Measurements from ENCODE around the gene CDC20. TPM values are rescaled to one million over a fixed set of nuclear protein-coding genes. Genes with fewer than 3 reads are reported as not detected.
"Not testable (repeated sequence)": the region's sequence is repeated elsewhere in the genome, so short reads cannot be mapped to it uniquely, and the experiment has no call there.

Gene CDC20
- total and polyA plus RNA-seq, 3 experiments from 2014 or later: 0.37 to 129 (median 118) TPM

- no peaks in the 10 kb centered on the region for H3K4me1 ChIP-seq (ENCODE audit: insufficient read depth, low read length)
- no peak overlapping the region for H3K4me3 ChIP-seq (ENCODE audit: low read length)
- peaks cover 6% of the 10 kb centered on the region for H3K36me3 ChIP-seq (ENCODE audit: insufficient read depth, low read length)
- POLR2A ChIA-PET: interaction anchor here (0.7 kb wide), 1 partner anchor 14 kb away, joined by 3 read pairs; no protein-coding TSS in a partner anchor
- Mint-ChIP-seq H3K4me1 (peaks cover 21 to 46% (median 40%) of the 10 kb centered on the region in 3 donors), H3K27ac (peak overlapping the region in 2 of 8 donors; percentile 14 to 84), H3K27me3 (peaks cover 0 to 1% of the 10 kb centered on the region in 2 donors), H3K9me3 (no peaks in the 10 kb centered on the region), H3K36me3 (peaks cover 0 to 48% (median 16%) of the 10 kb centered on the region in 3 donors), H3K4me3 (no peak overlapping the region)
- DNase-seq: no peak
- CTCF ChIA-PET: interaction anchor here (1.6 kb wide), 1 partner anchor 16 kb away, joined by 5 read pairs; no protein-coding TSS in a partner anchor
- no peaks in the 10 kb centered on the region for H3K27me3 ChIP-seq (ENCODE audit: insufficient read depth, low read length, poor library complexity, severe bottlenecking)
- H3K27ac ChIP-seq (ENCODE audit: low read depth, low read length): no peak overlapping the region
- H3K9me3 ChIP-seq (ENCODE audit: low read length): no peaks in the 10 kb centered on the region
These were observed 39.4 kb downstream of the CDC20 start for GRCh38 chr1:43398227-43398626.

DNA sequence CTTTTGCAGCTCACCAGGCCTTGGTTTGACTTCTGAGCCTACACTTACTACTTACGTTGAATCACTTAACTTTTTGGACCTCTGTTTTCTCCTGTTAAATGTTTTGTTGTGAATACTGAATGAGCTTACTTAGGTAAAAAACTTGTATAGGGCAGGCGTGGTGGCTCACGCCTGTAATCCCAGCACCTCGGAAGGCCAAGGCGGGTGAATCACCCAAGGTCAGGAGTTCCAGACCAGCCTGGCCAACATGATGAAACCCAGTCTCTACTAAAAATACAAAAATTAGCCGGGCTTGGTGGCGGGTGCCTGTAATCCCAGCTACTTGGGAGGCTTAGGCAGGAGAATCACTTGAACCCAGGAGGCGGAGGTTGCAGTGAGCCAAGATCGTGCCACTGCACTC lies 41.7 kb downstream of the CDC20 start:
- peaks cover 22% of the 10 kb centered on the region for H3K36me3 ChIP-seq (ENCODE audit: insufficient read depth, low read length)
- H3K27me3 Mint-ChIP-seq; DNase-seq; H3K4me3 Mint-ChIP-seq; H3K9me3 ChIP-seq (ENCODE audit: low read length); CTCF ChIA-PET; H3K27ac ChIP-seq (ENCODE audit: low read depth, low read length); H3K27ac Mint-ChIP-seq; H3K4me3 ChIP-seq (ENCODE audit: low read length); POLR2A ChIA-PET; H3K27me3 ChIP-seq (ENCODE audit: insufficient read depth, low read length, poor library complexity, severe bottlenecking); H3K4me1 ChIP-seq (ENCODE audit: insufficient read depth, low read length); H3K9me3 Mint-ChIP-seq: not testable (repeated sequence)
- peaks cover 6 to 61% (median 26%) of the 10 kb centered on the region in 3 donors for H3K36me3 Mint-ChIP-seq
- peaks cover 15 to 36% (median 33%) of the 10 kb centered on the region in 3 donors for H3K4me1 Mint-ChIP-seq

DNA sequence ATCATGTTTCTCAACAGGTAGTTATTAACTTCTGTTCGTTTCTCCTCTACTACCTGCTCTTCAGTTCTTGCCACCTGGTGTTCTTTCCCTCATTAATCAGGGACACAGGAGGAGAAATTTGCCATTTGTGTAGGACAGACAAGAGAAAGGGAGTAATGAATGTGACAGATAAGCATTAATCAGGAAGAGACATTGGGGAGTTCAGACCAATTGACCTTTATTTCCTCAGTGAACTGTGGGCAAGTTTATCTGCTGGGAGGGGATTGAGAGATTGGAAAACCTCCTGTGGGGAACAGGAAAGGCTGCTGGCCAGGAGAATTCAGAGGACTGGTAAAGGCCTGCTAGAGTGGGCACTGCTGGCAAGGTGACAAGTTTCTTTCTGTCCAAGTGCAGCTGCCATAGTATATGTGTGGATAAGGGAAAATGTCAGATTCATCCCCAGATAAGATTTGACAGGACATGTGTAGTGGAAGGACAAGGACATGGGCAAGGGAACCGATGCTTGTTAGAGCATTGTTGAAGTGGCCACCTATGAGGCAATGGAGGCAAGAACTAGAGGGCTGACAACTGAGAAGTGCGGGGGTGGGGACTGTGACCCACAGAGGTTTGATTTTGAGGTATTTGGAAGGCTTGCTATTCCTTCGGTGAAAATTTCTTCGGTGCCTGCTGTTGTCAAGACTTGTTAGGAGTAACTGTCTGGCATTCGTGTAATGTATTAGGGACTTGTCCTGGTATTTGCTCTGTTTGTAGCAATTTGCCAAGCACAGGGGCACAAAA lies 43.5 kb downstream of the CDC20 start:
- Histone ChIP-seq H3K4me1 (ENCODE audit: insufficient read depth, low read length) (no peaks in the 10 kb centered on the region), H3K27ac (ENCODE audit: low read depth, low read length) (no peak overlapping the region), H3K9me3 (ENCODE audit: low read length) (no peaks in the 10 kb centered on the region), H3K36me3 (ENCODE audit: insufficient read depth, low read length) (peaks cover 30% of the 10 kb centered on the region), H3K27me3 (ENCODE audit: insufficient read depth, low read length, poor library complexity, severe bottlenecking) (no peaks in the 10 kb centered on the region), H3K4me3 (ENCODE audit: low read length) (no peak overlapping the region)
- H3K9me3 Mint-ChIP-seq: no peaks in the 10 kb centered on the region
- peaks cover 16 to 61% (median 27%) of the 10 kb centered on the region in 3 donors for H3K36me3 Mint-ChIP-seq
- CTCF ChIA-PET: no interaction called here
- H3K27me3 Mint-ChIP-seq: no peaks in the 10 kb centered on the region
- POLR2A ChIA-PET: no interaction called here
- H3K4me3 Mint-ChIP-seq: peak overlapping the region in 1 of 7 donors; percentile 13
- H3K27ac Mint-ChIP-seq: peak overlapping the region in 2 of 8 donors; percentile 31 to 77
- DNase-seq: no peak
- H3K4me1 Mint-ChIP-seq: peaks cover 13 to 26% (median 22%) of the 10 kb centered on the region in 3 donors

- peaks cover 16 to 73% (median 30%) of the 10 kb centered on the region in 3 donors for H3K36me3 Mint-ChIP-seq
- H3K4me3 Mint-ChIP-seq: no peak overlapping the region
- no peaks in the 10 kb centered on the region for H3K9me3 Mint-ChIP-seq
- no peaks in the 10 kb centered on the region for H3K4me1 ChIP-seq (ENCODE audit: insufficient read depth, low read length)
- no peak overlapping the region for H3K4me3 ChIP-seq (ENCODE audit: low read length)
- DNase-seq: no peak
- no peak overlapping the region for H3K27ac ChIP-seq (ENCODE audit: low read depth, low read length)
- ChIA-PET CTCF (interaction anchor here (2.5 kb wide), 1 partner anchor 10 kb away, joined by 7 read pairs; no protein-coding TSS in a partner anchor), POLR2A (no interaction called here)
- peaks cover 42% of the 10 kb centered on the region for H3K36me3 ChIP-seq (ENCODE audit: insufficient read depth, low read length)
- H3K9me3 ChIP-seq (ENCODE audit: low read length): no peaks in the 10 kb centered on the region
- H3K4me1 Mint-ChIP-seq: peaks cover 12 to 17% (median 15%) of the 10 kb centered on the region in 3 donors
- H3K27me3 Mint-ChIP-seq: no peaks in the 10 kb centered on the region
- no peaks in the 10 kb centered on the region for H3K27me3 ChIP-seq (ENCODE audit: insufficient read depth, low read length, poor library complexity, severe bottlenecking)
- H3K27ac Mint-ChIP-seq: peak overlapping the region in 1 of 8 donors; percentile 20
These were observed 45.6 kb downstream of the CDC20 start for GRCh38 chr1:43404353-43404752.

DNA sequence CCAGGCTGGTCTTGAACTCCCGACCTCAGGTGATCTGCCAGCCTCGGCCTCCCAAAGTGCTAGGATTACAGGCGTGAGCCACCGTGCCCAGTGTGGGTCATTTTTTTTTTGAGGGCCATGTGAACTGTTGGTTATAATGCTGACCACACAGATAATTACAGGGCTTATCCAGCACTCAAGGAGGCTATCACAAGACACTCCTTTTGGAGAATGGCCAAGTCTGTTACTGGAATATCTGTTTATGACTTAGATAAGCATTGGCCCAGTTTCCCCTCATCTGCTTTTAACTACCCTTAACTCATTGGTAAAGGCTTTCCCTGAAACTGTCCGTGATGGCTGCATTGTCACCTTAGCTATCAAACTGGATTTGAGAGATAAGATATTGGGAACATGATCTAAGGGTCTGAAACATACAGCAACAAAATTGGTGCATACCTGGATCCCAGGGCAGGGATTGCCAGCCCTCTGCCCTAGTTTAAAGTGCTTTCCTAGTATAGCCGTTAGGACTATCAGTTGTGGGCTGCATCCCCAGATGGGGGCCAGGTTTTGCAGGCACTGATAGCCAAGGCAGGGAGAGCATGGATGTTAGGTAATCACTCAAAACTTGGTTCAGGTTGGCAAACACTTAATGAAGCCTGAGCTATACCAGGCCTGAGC lies 46.6 kb downstream of the CDC20 start:
- H3K27me3 Mint-ChIP-seq: no peaks in the 10 kb centered on the region
- Histone ChIP-seq H3K36me3 (ENCODE audit: insufficient read depth, low read length) (peaks cover 47% of the 10 kb centered on the region), H3K27me3 (ENCODE audit: insufficient read depth, low read length, poor library complexity, severe bottlenecking) (no peaks in the 10 kb centered on the region), H3K9me3 (ENCODE audit: low read length) (no peaks in the 10 kb centered on the region), H3K27ac (ENCODE audit: low read depth, low read length) (no peak overlapping the region), H3K4me1 (ENCODE audit: insufficient read depth, low read length) (no peaks in the 10 kb centered on the region), H3K4me3 (ENCODE audit: low read length) (no peak overlapping the region)
- peaks cover 10 to 14% (median 11%) of the 10 kb centered on the region in 3 donors for H3K4me1 Mint-ChIP-seq
- POLR2A ChIA-PET: no interaction called here
- no peak overlapping the region for H3K4me3 Mint-ChIP-seq
- no peak overlapping the region for H3K27ac Mint-ChIP-seq
- DNase-seq: no peak
- CTCF ChIA-PET: interaction anchor here (1.0 to 2.5 kb wide), 2 partner anchors 9 kb away, joined by 3 to 7 read pairs; no protein-coding TSS in a partner anchor
- H3K36me3 Mint-ChIP-seq: peaks cover 16 to 80% (median 30%) of the 10 kb centered on the region in 3 donors
- H3K9me3 Mint-ChIP-seq: no peaks in the 10 kb centered on the region

DNA sequence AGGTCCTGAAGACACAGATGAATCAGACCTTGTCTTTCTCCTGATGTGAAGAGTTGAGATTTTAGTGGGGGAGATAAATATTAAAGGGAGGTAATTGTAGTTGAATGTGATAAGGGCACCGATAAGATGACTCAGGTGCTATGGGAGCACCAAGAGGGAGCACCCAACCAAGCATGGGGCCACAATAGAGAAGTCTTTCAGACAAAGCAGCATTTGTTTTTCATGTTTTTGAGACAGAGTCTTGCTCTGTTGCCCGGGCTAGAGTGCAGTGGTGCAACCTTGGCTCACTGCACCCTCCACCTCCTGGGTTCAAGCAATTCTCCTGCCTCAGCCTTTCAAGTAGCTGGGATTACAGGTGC lies 47.1 kb downstream of the CDC20 start:
- H3K36me3 ChIP-seq (ENCODE audit: insufficient read depth, low read length): peaks cover 47% of the 10 kb centered on the region
- POLR2A ChIA-PET: no interaction called here

DNA sequence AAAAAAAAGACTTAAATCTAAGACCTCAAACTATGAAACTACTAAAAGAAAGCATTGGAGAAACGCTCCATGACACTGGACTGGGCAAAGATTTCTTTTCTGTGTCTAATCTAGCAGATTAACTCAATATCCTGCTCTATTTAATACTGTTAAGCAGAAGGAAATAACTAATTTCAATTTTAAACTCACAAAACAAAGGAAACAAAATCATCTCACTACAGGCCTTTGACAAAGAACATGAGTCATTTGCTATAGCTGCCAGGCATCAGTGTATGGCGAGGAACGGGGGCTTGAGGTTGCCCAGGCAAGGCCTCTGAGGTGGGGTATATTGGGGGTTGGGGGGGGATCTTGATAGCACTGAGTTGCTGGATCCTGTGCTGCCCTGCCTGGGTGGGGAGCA lies 51.8 kb downstream of the CDC20 start:
- ChIA-PET POLR2A (no interaction called here), CTCF (no interaction called here)
- no peaks in the 10 kb centered on the region for H3K4me1 ChIP-seq (ENCODE audit: insufficient read depth, low read length)
- no peaks in the 10 kb centered on the region for H3K9me3 Mint-ChIP-seq
- DNase-seq: no peak
- H3K27me3 ChIP-seq (ENCODE audit: insufficient read depth, low read length, poor library complexity, severe bottlenecking): no peaks in the 10 kb centered on the region
- no peak overlapping the region for H3K27ac ChIP-seq (ENCODE audit: low read depth, low read length)
- peaks cover 14 to 60% (median 19%) of the 10 kb centered on the region in 3 donors for H3K36me3 Mint-ChIP-seq
- peaks cover 2 to 5% (median 4%) of the 10 kb centered on the region in 3 donors for H3K4me1 Mint-ChIP-seq
- H3K36me3 ChIP-seq (ENCODE audit: insufficient read depth, low read length): peaks cover 33% of the 10 kb centered on the region
- H3K27me3 Mint-ChIP-seq: no peaks in the 10 kb centered on the region
- no peaks in the 10 kb centered on the region for H3K9me3 ChIP-seq (ENCODE audit: low read length)
- no peak overlapping the region for H3K27ac Mint-ChIP-seq
- H3K4me3 Mint-ChIP-seq: no peak overlapping the region
- H3K4me3 ChIP-seq (ENCODE audit: low read length): no peak overlapping the region

More for the DNA sequence above, 47.1 kb downstream of the CDC20 start:
- H3K4me3 Mint-ChIP-seq: no peak overlapping the region
- H3K36me3 Mint-ChIP-seq: peaks cover 16 to 84% (median 28%) of the 10 kb centered on the region in 3 donors
- H3K4me3 ChIP-seq (ENCODE audit: low read length): no peak overlapping the region
- H3K4me1 ChIP-seq (ENCODE audit: insufficient read depth, low read length): no peaks in the 10 kb centered on the region
- no peaks in the 10 kb centered on the region for H3K9me3 ChIP-seq (ENCODE audit: low read length)
- peaks cover 9 to 13% (median 11%) of the 10 kb centered on the region in 3 donors for H3K4me1 Mint-ChIP-seq
- no peak for DNase-seq
- H3K9me3 Mint-ChIP-seq: no peaks in the 10 kb centered on the region
- H3K27me3 Mint-ChIP-seq: no peaks in the 10 kb centered on the region
- CTCF ChIA-PET: interaction anchor here (1.0 kb wide), 1 partner anchor 9 kb away, joined by 3 read pairs; no protein-coding TSS in a partner anchor
- H3K27ac ChIP-seq (ENCODE audit: low read depth, low read length): no peak overlapping the region
- H3K27me3 ChIP-seq (ENCODE audit: insufficient read depth, low read length, poor library complexity, severe bottlenecking): no peaks in the 10 kb centered on the region
- H3K27ac Mint-ChIP-seq: no peak overlapping the region

Measured in CD8-positive, alpha-beta memory T cell (primary cell).